OCI-LY1 (cell line): ENCODE measurements around the gene STKLD1.
"Not testable (repeated sequence)": the region's sequence is repeated elsewhere in the genome, so short reads cannot be mapped to it uniquely, and the experiment has no call there.

Experiments
- H2AFZ ChIP-seq: fragments of 200-600 bp; sonication (generic), shearing (Covaris generic); 2 replicates; pipeline ENCODE4 v1.6.0; 2014; ENCODE audit warnings: antibody characterized with exemption, mild to moderate bottlenecking, low read length
- H3F3A ChIP-seq: fragments of 200-600 bp; sonication (generic), shearing (Covaris generic); 2 replicates; pipeline ENCODE4 v1.6.0; 2014; ENCODE audit warnings: mild to moderate bottlenecking, antibody characterized with exemption, low read length, moderate library complexity; ENCODE audit not compliant: insufficient read depth
- H3K27ac ChIP-seq: fragments of 200-600 bp; sonication (generic); 2 replicates; pipeline ENCODE4 v1.5.1; 2014; ENCODE audit warnings: low read length, mixed run types, mild to moderate bottlenecking, low read depth; ENCODE audit not compliant: poor library complexity, severe bottlenecking
- H3K27me3 ChIP-seq: fragments of 200-600 bp; sonication (generic); 2 replicates; pipeline ENCODE4 v1.6.0; 2014; ENCODE audit warnings: antibody characterized with exemption, mild to moderate bottlenecking, low read length, moderate library complexity; ENCODE audit not compliant: insufficient read depth
- H3K36me3 ChIP-seq: fragments of 200-600 bp; sonication (generic); 2 replicates; pipeline ENCODE4 v1.6.1; 2014; ENCODE audit warnings: mild to moderate bottlenecking, antibody characterized with exemption, low read length, moderate library complexity, mixed read lengths; ENCODE audit not compliant: insufficient read depth
- H3K4me1 ChIP-seq: fragments of 200-600 bp; sonication (generic); 2 replicates; pipeline ENCODE4 v1.5.1; 2014; ENCODE audit warnings: mild to moderate bottlenecking, low read length, moderate library complexity; ENCODE audit not compliant: insufficient read depth, severe bottlenecking
- H3K4me2 ChIP-seq: fragments of 200-600 bp; sonication (generic), shearing (Covaris generic); 2 replicates; pipeline ENCODE4 v1.6.1; 2014; ENCODE audit warnings: low read length
- H3K4me3 ChIP-seq: fragments of 200-600 bp; sonication (generic); 2 replicates; pipeline ENCODE4 v1.5.1; 2014; ENCODE audit warnings: low read length, low read depth, mild to moderate bottlenecking, mixed read lengths; ENCODE audit not compliant: poor library complexity, severe bottlenecking
- H3K79me2 ChIP-seq: fragments of 200-600 bp; shearing (Covaris generic); 2 replicates; pipeline ENCODE4 v1.6.1; 2016; ENCODE audit warnings: mixed run types, low read length, mixed read lengths; ENCODE audit not compliant: insufficient read depth
- H3K9ac ChIP-seq: fragments of 200-600 bp; sonication (generic), shearing (Covaris generic); 2 replicates; pipeline ENCODE4 v1.6.1; 2014; ENCODE audit warnings: mild to moderate bottlenecking, low read length, mixed read lengths
- H3K9me2 ChIP-seq: fragments of 200-600 bp; sonication (generic), shearing (Covaris generic); 2 replicates; pipeline ENCODE4 v1.6.1; 2014; ENCODE audit warnings: low read depth, mild to moderate bottlenecking, low read length, mixed read lengths
- H3K9me3 ChIP-seq: fragments of 200-600 bp; shearing (Covaris generic); 2 replicates; pipeline ENCODE4 v1.6.1; 2014; ENCODE audit warnings: low read length, mixed read lengths
- H4K20me1 ChIP-seq: fragments of 200-600 bp; sonication (generic), shearing (Covaris generic); 2 replicates; pipeline ENCODE4 v1.6.0; 2016; ENCODE audit warnings: mild to moderate bottlenecking, low read length; ENCODE audit not compliant: insufficient read depth
- EZH2 ChIP-seq: fragments of 200-600 bp; sonication (generic), shearing (Covaris generic); IDR thresholded peaks from 2 replicates; pipeline ENCODE4 v1.8.0; 2017; ENCODE audit warnings: borderline replicate concordance, mixed run types, mild to moderate bottlenecking, antibody characterized with exemption, low read length, moderate library complexity, mixed read lengths
- TF ChIP-seq, protein P1 (sequence below): fragments of 200-600 bp; sonication (generic), shearing (Covaris generic); IDR thresholded peaks from 2 replicates; pipeline ENCODE4 v1.5.1; 2017; ENCODE audit warnings: mild to moderate bottlenecking, antibody characterized with exemption, low read length, moderate library complexity, mixed read lengths

The STKLD1 gene

DNA sequence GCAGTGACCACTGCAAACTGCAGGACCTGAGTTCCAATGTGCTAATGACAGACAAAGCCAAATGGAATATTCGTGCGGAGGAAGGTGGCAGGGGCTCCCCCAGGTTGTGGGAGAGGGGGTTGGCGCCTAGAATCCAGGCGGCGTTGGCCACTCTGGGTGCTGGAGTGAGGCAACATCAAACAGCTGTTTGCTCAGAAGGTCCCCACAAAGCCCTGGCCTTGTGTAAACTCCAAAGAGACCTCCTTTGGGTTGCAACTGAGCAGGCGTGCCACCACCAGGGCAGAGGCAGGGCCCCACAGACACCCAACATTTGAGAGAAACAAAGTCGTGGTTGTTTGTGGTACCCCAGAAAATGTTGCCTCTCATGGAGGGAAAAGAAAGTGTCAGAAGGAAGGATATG, 14.5 kb downstream of the STKLD1 start:
- Histone ChIP-seq H2AFZ (no peak overlapping the region), H3F3A (no peaks in the 10 kb centered on the region), H3K9ac (no peak overlapping the region), H3K9me3 (no peaks in the 10 kb centered on the region), H3K4me3 (no peak overlapping the region), H4K20me1 (no peaks in the 10 kb centered on the region), H3K27me3 (peaks cover 7% of the 10 kb centered on the region; the same call in 1 of the 2 replicates), H3K27ac (no peak overlapping the region), H3K79me2 (no peaks in the 10 kb centered on the region), H3K4me2 (no peak overlapping the region), H3K36me3 (no peaks in the 10 kb centered on the region; the same call in 1 of the 2 replicates), H3K9me2 (no peaks in the 10 kb centered on the region), H3K4me1 (no peaks in the 10 kb centered on the region)
- no peak for TF ChIP-seq EZH2
- TF ChIP-seq, protein P1, sequence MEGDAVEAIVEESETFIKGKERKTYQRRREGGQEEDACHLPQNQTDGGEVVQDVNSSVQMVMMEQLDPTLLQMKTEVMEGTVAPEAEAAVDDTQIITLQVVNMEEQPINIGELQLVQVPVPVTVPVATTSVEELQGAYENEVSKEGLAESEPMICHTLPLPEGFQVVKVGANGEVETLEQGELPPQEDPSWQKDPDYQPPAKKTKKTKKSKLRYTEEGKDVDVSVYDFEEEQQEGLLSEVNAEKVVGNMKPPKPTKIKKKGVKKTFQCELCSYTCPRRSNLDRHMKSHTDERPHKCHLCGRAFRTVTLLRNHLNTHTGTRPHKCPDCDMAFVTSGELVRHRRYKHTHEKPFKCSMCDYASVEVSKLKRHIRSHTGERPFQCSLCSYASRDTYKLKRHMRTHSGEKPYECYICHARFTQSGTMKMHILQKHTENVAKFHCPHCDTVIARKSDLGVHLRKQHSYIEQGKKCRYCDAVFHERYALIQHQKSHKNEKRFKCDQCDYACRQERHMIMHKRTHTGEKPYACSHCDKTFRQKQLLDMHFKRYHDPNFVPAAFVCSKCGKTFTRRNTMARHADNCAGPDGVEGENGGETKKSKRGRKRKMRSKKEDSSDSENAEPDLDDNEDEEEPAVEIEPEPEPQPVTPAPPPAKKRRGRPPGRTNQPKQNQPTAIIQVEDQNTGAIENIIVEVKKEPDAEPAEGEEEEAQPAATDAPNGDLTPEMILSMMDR, result no peak

DNA sequence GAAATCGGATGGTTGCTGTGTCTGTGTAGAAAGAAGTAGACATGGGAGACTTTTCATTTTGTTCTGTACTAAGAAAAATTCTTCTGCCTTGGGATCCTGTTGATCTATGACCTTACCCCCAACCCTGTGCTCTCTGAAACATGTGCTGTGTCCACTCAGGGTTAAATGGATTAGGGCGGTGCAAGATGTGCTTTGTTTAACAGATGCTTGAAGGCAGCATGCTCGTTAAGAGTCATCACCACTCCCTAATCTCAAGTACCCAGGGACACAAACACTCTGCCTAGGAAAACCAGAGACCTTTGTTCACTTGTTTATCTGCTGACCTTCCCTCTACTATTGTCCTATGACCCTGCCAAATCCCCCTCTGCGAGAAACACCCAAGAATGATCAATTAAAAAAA, 15.3 kb downstream of the STKLD1 start:
- H3K9me3 ChIP-seq, H3K36me3 ChIP-seq, H2AFZ ChIP-seq, H3K9ac ChIP-seq, H3F3A ChIP-seq, H3K4me3 ChIP-seq, H3K4me2 ChIP-seq, H3K27me3 ChIP-seq, H4K20me1 ChIP-seq, H3K79me2 ChIP-seq, H3K9me2 ChIP-seq, H3K27ac ChIP-seq, H3K4me1 ChIP-seq: not testable (repeated sequence)

GRCh38 chr9:133392308-133392707, 16.1 kb downstream of the STKLD1 start:
- H3K4me2 ChIP-seq, H3K9me3 ChIP-seq, H3K27ac ChIP-seq, H3K36me3 ChIP-seq, H3K4me1 ChIP-seq, H3K27me3 ChIP-seq, H3F3A ChIP-seq, H4K20me1 ChIP-seq, H3K79me2 ChIP-seq, H3K9me2 ChIP-seq, H3K4me3 ChIP-seq, H3K9ac ChIP-seq, H2AFZ ChIP-seq: not testable (repeated sequence)

DNA sequence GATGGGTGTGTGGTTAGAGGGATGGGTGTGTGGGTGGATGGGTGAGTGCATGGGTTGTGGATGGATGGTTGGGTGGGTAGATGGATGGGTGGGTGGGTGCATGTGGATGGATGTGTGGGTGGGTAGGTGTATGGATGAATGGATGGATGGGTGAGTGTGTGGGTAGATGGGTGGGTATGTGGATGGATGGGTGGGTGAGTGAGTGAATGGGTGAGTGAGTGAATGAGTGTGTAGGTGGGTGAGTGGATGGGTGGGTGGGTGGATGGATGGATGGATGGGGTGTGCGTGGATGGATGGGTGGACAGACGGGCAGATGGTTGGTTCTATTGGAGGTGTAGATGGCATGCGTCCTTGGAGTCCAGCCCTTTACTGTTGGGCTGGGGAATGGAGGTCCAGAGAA, 17.2 kb downstream of the STKLD1 start:
- TF ChIP-seq, protein P1, result no peak
- TF ChIP-seq EZH2, result no peak
- Histone ChIP-seq H4K20me1 (no peaks in the 10 kb centered on the region), H3K27ac (no peak overlapping the region), H3K9me2 (no peaks in the 10 kb centered on the region), H3K4me1 (no peaks in the 10 kb centered on the region), H3K9ac (no peak overlapping the region), H3F3A (no peaks in the 10 kb centered on the region), H3K79me2 (no peaks in the 10 kb centered on the region), H3K27me3 (peaks cover 11% of the 10 kb centered on the region), H3K4me2 (no peak overlapping the region), H3K36me3 (no peaks in the 10 kb centered on the region; the same call in 1 of the 2 replicates), H3K4me3 (no peak overlapping the region), H3K9me3 (no peaks in the 10 kb centered on the region), H2AFZ (no peak overlapping the region)
